IMR-90 (cell line): ENCODE results near the gene NCAM1. TPM values are rescaled to one million over a fixed set of nuclear protein-coding genes. Genes with fewer than 3 reads are reported as not detected.

Source experiments
- ATAC-seq: fragments of 200-7000 bp; cut with Tn5 transposase; 2 replicates; pipeline ENCODE4 v1.9.1; 2020; ENCODE audit warnings: low read depth, mild to moderate bottlenecking, moderate library complexity
- BruUV-seq: library from RNA; stranded (reverse); fragments of 400-500 nt; replicated peaks from 2 replicates; lab custom pipeline; 2021; lab: Mats Ljungman, UMichigan
- CTCF ChIA-PET: fragments of 300-600 bp; formaldehyde crosslinking; extraction: SDS; loops from one replicate; lab custom pipeline; 2021; ENCODE audit warnings: antibody characterized with exemption; lab: Yijun Ruan, JAX
- POLR2A ChIA-PET: fragments of 300-600 bp; sonication (Branson Sonifier 250); formaldehyde crosslinking; loops from one replicate; lab custom pipeline; 2022; ENCODE audit warnings: antibody characterized with exemption; ENCODE audit not compliant: unreplicated experiment; lab: Charles Lee
- DNase-seq: peaks from one replicate; pipeline ENCODE4 v3.0.0; 2013
- H2AFZ ChIP-seq: replicated peaks from 2 replicates; pipeline ENCODE3; 2013; ENCODE audit warnings: low read length, mild to moderate bottlenecking; ENCODE audit not compliant: poor library complexity
- H2AK5ac ChIP-seq: 2 replicates; pipeline ENCODE4 v1.6.1; 2013; ENCODE audit warnings: low read depth, low read length, inconsistent platforms
- H2AK9ac ChIP-seq: replicated peaks from 2 replicates; pipeline ENCODE3; 2013; ENCODE audit warnings: mild to moderate bottlenecking, low read depth, low read length, moderate library complexity; ENCODE audit not compliant: poor library complexity
- H2BK120ac ChIP-seq: 2 replicates; pipeline ENCODE4 v1.6.1; 2013; ENCODE audit warnings: low read depth, low read length, inconsistent platforms
- H2BK15ac ChIP-seq: 3 replicates; pipeline ENCODE4 v1.6.1; 2013; ENCODE audit warnings: low read depth, low read length, inconsistent platforms
- H2BK20ac ChIP-seq: 2 replicates; pipeline ENCODE4 v1.6.1; 2013; ENCODE audit warnings: low read depth, mild to moderate bottlenecking, inconsistent platforms, low read length, moderate library complexity
- H2BK5ac ChIP-seq: 2 replicates; pipeline ENCODE4 v1.6.1; 2013; ENCODE audit warnings: mild to moderate bottlenecking, low read depth, low read length, inconsistent platforms; ENCODE audit not compliant: poor library complexity, severe bottlenecking
- H3K14ac ChIP-seq: replicated peaks from 2 replicates; pipeline ENCODE4 v1.6.1; 2013; ENCODE audit warnings: low read depth, low read length, inconsistent platforms
- H3K18ac ChIP-seq: 2 replicates; pipeline ENCODE4 v1.6.1; 2013; ENCODE audit warnings: low read depth, low read length, control low read depth
- H3K23ac ChIP-seq: 2 replicates; pipeline ENCODE4 v1.6.1; 2013; ENCODE audit warnings: low read depth, low read length, inconsistent platforms
- H3K27ac ChIP-seq: 2 replicates; pipeline ENCODE4 v1.5.1; 2013; ENCODE audit warnings: mild to moderate bottlenecking, control low read depth, low read length; ENCODE audit not compliant: insufficient read depth
- H3K27me3 ChIP-seq: 2 replicates; pipeline ENCODE4 v1.6.1; 2013; ENCODE audit warnings: low read length; ENCODE audit not compliant: control insufficient read depth, insufficient read depth
- H3K36me3 ChIP-seq: 2 replicates; pipeline ENCODE4 v1.6.1; 2013; ENCODE audit warnings: low read length, mixed read lengths; ENCODE audit not compliant: control insufficient read depth, insufficient read depth
- H3K4ac ChIP-seq: 2 replicates; pipeline ENCODE4 v1.6.1; 2013; ENCODE audit warnings: low read depth, low read length, inconsistent platforms
- H3K4me1 ChIP-seq: 2 replicates; pipeline ENCODE4 v1.6.1; 2013; ENCODE audit warnings: low read length, mixed read lengths; ENCODE audit not compliant: control insufficient read depth, insufficient read depth
- H3K4me2 ChIP-seq: 2 replicates; pipeline ENCODE4 v1.6.1; 2013; ENCODE audit warnings: low read depth, mild to moderate bottlenecking, control low read depth, low read length, moderate library complexity
- H3K4me3 ChIP-seq: 2 replicates; pipeline ENCODE4 v1.5.1; 2013; ENCODE audit warnings: low read depth, mild to moderate bottlenecking, control low read depth, low read length, moderate library complexity; ENCODE audit not compliant: insufficient read depth
- H3K56ac ChIP-seq: 2 replicates; pipeline ENCODE4 v1.6.1; 2013; ENCODE audit warnings: low read length, inconsistent platforms; ENCODE audit not compliant: insufficient read depth; ENCODE audit errors: extremely low read depth
- H3K79me1 ChIP-seq, 2 experiments: 2 replicates each; pipeline ENCODE4 v1.6.1; 2013; ENCODE audit warnings: low read length in 2 of 2, inconsistent platforms in 1 of 2, low read depth in 1 of 2
- H3K9ac ChIP-seq: 2 replicates; pipeline ENCODE4 v1.6.1; 2013; ENCODE audit warnings: low read depth, low read length, control low read depth
- H3K9me1 ChIP-seq: 2 replicates; pipeline ENCODE4 v1.6.1; 2013; ENCODE audit warnings: low read length, inconsistent platforms; ENCODE audit not compliant: insufficient read depth
- H3K9me3 ChIP-seq: 2 replicates; pipeline ENCODE4 v1.6.1; 2013; ENCODE audit warnings: low read length; ENCODE audit not compliant: control insufficient read depth, insufficient read depth
- H4K20me1 ChIP-seq: 2 replicates; pipeline ENCODE4 v1.6.1; 2013; ENCODE audit warnings: low read length, inconsistent platforms; ENCODE audit not compliant: insufficient read depth
- H4K5ac ChIP-seq: 2 replicates; pipeline ENCODE4 v1.6.1; 2013; ENCODE audit warnings: mild to moderate bottlenecking, low read depth, low read length, control low read depth
- H4K8ac ChIP-seq, 2 experiments: 2 replicates each; pipeline ENCODE4 v1.6.1; 2013; ENCODE audit warnings: low read depth in 2 of 2, low read length in 2 of 2, control low read depth in 1 of 2, inconsistent platforms in 1 of 2
- H4K91ac ChIP-seq: 2 replicates; pipeline ENCODE4 v1.6.1; 2013; ENCODE audit warnings: low read depth, low read length, inconsistent platforms; ENCODE audit not compliant: insufficient read depth
- CEBPB ChIP-seq: IDR thresholded peaks from 2 replicates; pipeline ENCODE4 v1.6.1; 2012; ENCODE audit warnings: low read depth, low read length, improper control_type of control experiment
- MXI1 ChIP-seq: IDR thresholded peaks from 2 replicates; pipeline ENCODE4 v1.6.1; 2012; ENCODE audit warnings: low read depth, mild to moderate bottlenecking, low read length, moderate library complexity, borderline replicate concordance
- RCOR1 ChIP-seq: IDR thresholded peaks from 2 replicates; pipeline ENCODE4 v1.6.1; 2012; ENCODE audit warnings: mild to moderate bottlenecking, low read length, improper control_type of control experiment; ENCODE audit not compliant: insufficient replicate concordance
- WGBS, 2 experiments: methylation state at CpG; one replicate each; pipeline versions ENCODE4 v1.1.5 to v1.1.7; 2013; ENCODE audit warnings: missing lambda C conversion rate in 2 of 2; ENCODE audit not compliant: insufficient read length in 1 of 2; ENCODE audit errors: extremely low coverage in 2 of 2; 5-methylcytosine and 5-hydroxymethylcytosine counted together
- dilution Hi-C: fragments of 300-500 bp; cut with HindIII; formaldehyde crosslinking; loops from one replicate; pipeline ENCODE4 v1.14.3; 2018; ENCODE audit warnings: low sequenced_read_pairs; ENCODE audit not compliant: unreplicated experiment
- in situ Hi-C: fragments of 300-500 bp; cut with MboI; formaldehyde crosslinking; loops from 3 replicates; pipeline ENCODE4 v1.14.3; 2019; ENCODE audit warnings: low sequenced_read_pairs, inconsistent platforms, mixed read lengths
- intact Hi-C: fragments of 100-400 bp; cut with micrococcal nuclease; formaldehyde crosslinking; loops from 2 replicates; pipeline ENCODE4 v1.10.0; 2022
- polyA plus RNA-seq, 3 experiments: library from polyadenylated mRNA; depleted of rRNA; stranded (reverse); fragments of >200 nt; gene quantifications; 2 replicates each; pipeline ENCODE4 v1.2.3, GENCODE V29; 2012; ENCODE audit warnings: low replicate concordance in 1 of 3
- total RNA-seq: library from RNA; depleted of rRNA; stranded (reverse); fragments of >200 nt; gene quantifications from 2 replicates; pipeline ENCODE4 v1.2.3, GENCODE V29; 2012
- TF ChIP-seq, protein P1 (sequence below): fragments of 150-350 bp; IDR thresholded peaks from 2 replicates; pipeline ENCODE4 v1.6.1; 2017; ENCODE audit warnings: mild to moderate bottlenecking, antibody characterized with exemption, low read length, low read depth
- TF ChIP-seq, protein P2 (sequence below): conservative IDR thresholded peaks from 2 replicates; pipeline ENCODE4 v1.5.1; 2012; ENCODE audit warnings: mild to moderate bottlenecking, low read depth, low read length, improper control_type of control experiment

The NCAM1 gene
- total and polyA plus RNA-seq, 2 of the 4 experiments (the other 2 are of a cell fraction) = 0.09 to 0.18 TPM

- Histone ChIP-seq H2BK15ac (no peak overlapping the region), H4K20me1 (no peaks in the 10 kb centered on the region), H3K9me3 (no peaks in the 10 kb centered on the region), H2BK20ac (no peak overlapping the region), H3K79me1 (no peaks in the 10 kb centered on the region), H2BK5ac (no peak overlapping the region), H3K23ac (no peak overlapping the region), H2AK5ac (no peak overlapping the region), H2BK120ac (no peak overlapping the region), H4K8ac (no peak overlapping the region), H3K27me3 (no peaks in the 10 kb centered on the region), H3K27ac (no peak overlapping the region), H3K18ac (no peak overlapping the region), H3K36me3 (no peaks in the 10 kb centered on the region), H3K4me1 (no peaks in the 10 kb centered on the region), H2AK9ac (no peak overlapping the region), H3K4me3 (no peak overlapping the region), H3K4me2 (no peak overlapping the region), H3K56ac (no peak overlapping the region), H4K91ac (no peak overlapping the region), H3K9ac (no peak overlapping the region), H4K5ac (no peak overlapping the region), H3K9me1 (no peaks in the 10 kb centered on the region), H3K4ac (no peak overlapping the region), H3K14ac (no peak overlapping the region), H2AFZ (no peak overlapping the region)
- CTCF ChIA-PET = no interaction called here
- WGBS, 2 experiments = 17% methylated on average over 1 of the region's 4 CpGs; no CpG with 5 or more reads in 1 of the 2 experiments
- BruUV-seq = no TSS peak
- in situ Hi-C loops = no loop called here
- TF ChIP-seq, protein P1, sequence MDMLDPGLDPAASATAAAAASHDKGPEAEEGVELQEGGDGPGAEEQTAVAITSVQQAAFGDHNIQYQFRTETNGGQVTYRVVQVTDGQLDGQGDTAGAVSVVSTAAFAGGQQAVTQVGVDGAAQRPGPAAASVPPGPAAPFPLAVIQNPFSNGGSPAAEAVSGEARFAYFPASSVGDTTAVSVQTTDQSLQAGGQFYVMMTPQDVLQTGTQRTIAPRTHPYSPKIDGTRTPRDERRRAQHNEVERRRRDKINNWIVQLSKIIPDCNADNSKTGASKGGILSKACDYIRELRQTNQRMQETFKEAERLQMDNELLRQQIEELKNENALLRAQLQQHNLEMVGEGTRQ = no peak
- TF ChIP-seq CEBPB = no peak
- TF ChIP-seq, protein P2, sequence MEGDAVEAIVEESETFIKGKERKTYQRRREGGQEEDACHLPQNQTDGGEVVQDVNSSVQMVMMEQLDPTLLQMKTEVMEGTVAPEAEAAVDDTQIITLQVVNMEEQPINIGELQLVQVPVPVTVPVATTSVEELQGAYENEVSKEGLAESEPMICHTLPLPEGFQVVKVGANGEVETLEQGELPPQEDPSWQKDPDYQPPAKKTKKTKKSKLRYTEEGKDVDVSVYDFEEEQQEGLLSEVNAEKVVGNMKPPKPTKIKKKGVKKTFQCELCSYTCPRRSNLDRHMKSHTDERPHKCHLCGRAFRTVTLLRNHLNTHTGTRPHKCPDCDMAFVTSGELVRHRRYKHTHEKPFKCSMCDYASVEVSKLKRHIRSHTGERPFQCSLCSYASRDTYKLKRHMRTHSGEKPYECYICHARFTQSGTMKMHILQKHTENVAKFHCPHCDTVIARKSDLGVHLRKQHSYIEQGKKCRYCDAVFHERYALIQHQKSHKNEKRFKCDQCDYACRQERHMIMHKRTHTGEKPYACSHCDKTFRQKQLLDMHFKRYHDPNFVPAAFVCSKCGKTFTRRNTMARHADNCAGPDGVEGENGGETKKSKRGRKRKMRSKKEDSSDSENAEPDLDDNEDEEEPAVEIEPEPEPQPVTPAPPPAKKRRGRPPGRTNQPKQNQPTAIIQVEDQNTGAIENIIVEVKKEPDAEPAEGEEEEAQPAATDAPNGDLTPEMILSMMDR = no peak
- no peak for TF ChIP-seq MXI1
- TF ChIP-seq RCOR1 = no peak
- DNase-seq (no peak), ATAC-seq (no peak)
- POLR2A ChIA-PET = no interaction called here
- intact Hi-C loops = no loop called here
- dilution Hi-C loops = no loop called here
Measured at GRCh38 chr11:112975051-112975450, 13.8 kb downstream of the NCAM1 start.
